ENCODE results near the gene NECTIN1. TPM values are rescaled to one million over a fixed set of nuclear protein-coding genes. Genes with fewer than 3 reads are reported as not detected.

Gene NECTIN1
- total RNA-seq, 1 experiment from 2014 or later = 23.8 TPM

GRCh38 chr11:119627286-119627685 lies 101.7 kb downstream of the NECTIN1 start:
- no peak for DNase-seq (ENCODE audit: low read depth, low spot score)
- POLR2A ChIA-PET = no interaction called here
- no peaks in the 10 kb centered on the region; a peak in 1 of 4 replicates for H3K4me1 ChIP-seq (ENCODE audit: control insufficient read depth in 1 of 2, insufficient read depth in 2 of 2, low read length in 2 of 2)

More at GRCh38 chr11:119627286-119627685, 101.7 kb downstream of the NECTIN1 start:
- no peak overlapping the region for H3K27ac ChIP-seq (ENCODE audit: low read depth, low read length)
- no peaks in the 10 kb centered on the region for H3K9me2 ChIP-seq (ENCODE audit: insufficient read depth)
- CTCF ChIA-PET = no interaction called here
- no peak for TF ChIP-seq SIN3A (IDR thresholded peaks at IDR 0.05; ENCODE audit: low read depth)
- no peak for TF ChIP-seq YY1 (IDR thresholded peaks at IDR 0.05; ENCODE audit: extremely low read depth, insufficient replicate concordance, low read depth, low read length)
- no peak for TF ChIP-seq POLR2A (IDR thresholded peaks at IDR 0.05; ENCODE audit: borderline replicate concordance, extremely low read depth, insufficient read depth, insufficient read length)
- TF ChIP-seq SRF (IDR thresholded peaks at IDR 0.05; ENCODE audit: low read depth) = no peak
- TF ChIP-seq ZFX (IDR thresholded peaks at IDR 0.05) = no peak
- no peak for TF ChIP-seq TCF7L2 (IDR thresholded peaks at IDR 0.05; ENCODE audit: borderline replicate concordance, extremely low read depth, insufficient read depth, insufficient read length)
- no peak for TF ChIP-seq ATF3 (IDR thresholded peaks at IDR 0.05)
- no peak for TF ChIP-seq REST (IDR thresholded peaks at IDR 0.05; ENCODE audit: low read depth)
- no peak for TF ChIP-seq CTCF (IDR thresholded peaks at IDR 0.05 in 2 of 3, conservative IDR thresholded peaks at IDR 0.05 in 1 of 3; ENCODE audit: borderline replicate concordance in 1 of 3, insufficient read depth in 1 of 3, low read depth in 2 of 3, low read length in 2 of 3)
- no peak for TF ChIP-seq RAD21 (IDR thresholded peaks at IDR 0.05; ENCODE audit: low read depth)
- no peak for TF ChIP-seq FOSL1 (IDR thresholded peaks at IDR 0.05; ENCODE audit: low read depth)
- TF ChIP-seq JUND (IDR thresholded peaks at IDR 0.05) = no peak
- no peak for TF ChIP-seq ELF1 (IDR thresholded peaks at IDR 0.05; ENCODE audit: borderline replicate concordance, low read depth)
- TF ChIP-seq CBX3 (IDR thresholded peaks at IDR 0.05; ENCODE audit: low read depth) = no peak
- no peak for TF ChIP-seq EGR1 (IDR thresholded peaks at IDR 0.05; ENCODE audit: low read depth)
- H3K9me3 ChIP-seq (ENCODE audit: control insufficient read depth in 1 of 2, insufficient read depth in 1 of 2, low read depth in 1 of 2, low read length in 2 of 2) = no peaks in the 10 kb centered on the region
- H3K27me3 ChIP-seq (ENCODE audit: insufficient read depth, low read length) = no peaks in the 10 kb centered on the region
- H3K9ac ChIP-seq (ENCODE audit: low read length) = no peak overlapping the region
- no peak overlapping the region for H2AFZ ChIP-seq (ENCODE audit: low read depth, low read length, poor library complexity, severe bottlenecking)
- ATAC-seq = no peak
- no peaks in the 10 kb centered on the region for H3K79me2 ChIP-seq (ENCODE audit: insufficient read depth, low read length)
- intact Hi-C loops (cut with micrococcal nuclease) = no loop called here
- no peak overlapping the region for H3K4me2 ChIP-seq (ENCODE audit: low read length)
- no peaks in the 10 kb centered on the region for H3K36me3 ChIP-seq (ENCODE audit: control insufficient read depth in 1 of 2, insufficient read depth in 2 of 2, low read length in 2 of 2)
- H3K4me3 ChIP-seq (replicated peaks in 1 of 2; ENCODE audit: low read depth in 1 of 2, low read length in 2 of 2) = no peak overlapping the region
- no TSS peak for BruUV-seq (replicated peaks)
- RAD21 ChIA-PET (ENCODE audit: low non-redundant PET in 1 of 2, low total read pairs in 2 of 2, uncharacterized antibody in 2 of 2, unreplicated experiment in 2 of 2) = no interaction called here
- no peaks in the 10 kb centered on the region for H4K20me1 ChIP-seq (ENCODE audit: insufficient read depth)

All from HCT116 (cell line).